ENCODE measurements around the gene CDK15. TPM values are rescaled to one million over a fixed set of nuclear protein-coding genes. Genes with fewer than 3 reads are reported as not detected.
"Not testable (repeated sequence)": the region's sequence is repeated elsewhere in the genome, so short reads cannot be mapped to it uniquely, and the experiment has no call there.

The CDK15 gene
- total RNA-seq, result not detected in 2 replicates

DNA sequence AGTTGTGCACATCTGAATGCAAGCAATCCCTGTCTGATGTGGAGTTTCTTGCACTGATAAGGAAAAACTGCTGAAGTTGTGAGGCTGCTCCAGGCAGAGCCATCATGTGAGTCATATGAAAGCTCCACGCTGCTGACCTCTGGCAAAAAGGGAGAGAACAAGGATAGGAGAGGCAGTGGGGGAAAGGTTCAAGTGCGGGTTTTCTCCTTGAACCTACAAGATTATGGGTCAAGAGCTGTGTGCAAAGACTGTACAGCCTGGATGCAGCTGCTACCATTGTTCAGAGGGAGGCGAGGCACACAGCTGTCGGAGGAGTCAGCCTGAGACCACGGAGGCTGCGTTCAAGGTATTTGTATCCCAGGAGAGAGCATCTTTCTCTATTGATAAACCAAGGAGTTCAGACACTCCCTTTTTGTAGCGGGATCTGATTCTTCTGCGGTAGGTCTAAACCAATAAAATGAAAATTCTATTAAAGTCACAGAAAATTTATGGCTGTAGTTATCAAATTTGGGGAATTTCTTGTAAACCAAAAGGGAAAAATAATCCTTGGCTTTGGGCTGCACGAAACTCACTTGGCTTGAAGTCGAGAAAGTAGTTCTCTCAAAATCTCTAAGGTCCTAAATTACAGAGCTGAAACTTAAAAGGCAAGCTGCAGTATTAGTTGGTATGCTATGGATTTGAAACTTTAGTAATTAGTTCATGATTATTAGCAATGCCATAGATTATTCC lies at the start of gene CDK15:
Gene CDK15, plus strand, starts transcription at position 96 of the 729 bp plus-strand sequence. Its CDS starts 128 bp downstream, at position 224.
- intact Hi-C loops (cut with micrococcal nuclease), result no loop called here

DNA sequence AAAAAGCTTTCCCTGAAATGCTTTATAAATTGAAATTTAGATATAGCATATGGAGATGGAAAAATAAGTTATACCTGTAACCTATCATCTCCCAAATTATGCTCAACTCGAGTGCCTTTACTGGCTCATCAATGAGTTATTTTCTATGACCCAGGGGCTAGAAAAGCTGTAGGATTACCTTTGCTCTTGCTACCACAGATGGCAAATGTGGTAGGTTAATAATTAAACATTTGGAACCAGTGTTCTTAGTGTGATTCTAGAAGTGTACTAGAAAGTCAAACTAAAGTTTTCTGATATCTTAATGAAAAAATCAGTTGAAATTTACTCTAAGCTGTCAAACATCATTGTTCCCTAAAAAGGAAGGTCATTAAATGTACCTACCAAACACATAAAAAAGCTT lies 48.1 kb upstream of the CDK15 start:
- intact Hi-C loops (cut with micrococcal nuclease), result no loop called here

DNA sequence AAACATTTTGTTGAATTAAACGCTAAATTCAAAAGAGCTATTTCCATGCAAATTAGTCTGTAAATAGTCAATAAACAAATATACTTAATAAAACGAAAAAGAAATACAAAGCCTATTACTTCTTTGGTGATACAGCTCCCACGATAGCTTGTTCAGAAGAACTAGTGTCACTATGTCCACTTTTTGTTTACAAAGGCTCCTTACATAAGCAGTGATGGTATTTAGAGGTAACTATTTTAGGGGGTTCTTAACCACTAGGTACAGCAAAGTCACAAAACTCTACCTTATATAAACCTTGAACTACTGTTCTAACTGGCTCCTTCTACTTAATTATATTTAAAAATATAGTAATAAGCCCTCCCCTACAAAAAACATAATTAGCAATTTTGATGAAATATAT lies 47.5 kb upstream of the CDK15 start:
- intact Hi-C loops (cut with micrococcal nuclease), result no loop called here

DNA sequence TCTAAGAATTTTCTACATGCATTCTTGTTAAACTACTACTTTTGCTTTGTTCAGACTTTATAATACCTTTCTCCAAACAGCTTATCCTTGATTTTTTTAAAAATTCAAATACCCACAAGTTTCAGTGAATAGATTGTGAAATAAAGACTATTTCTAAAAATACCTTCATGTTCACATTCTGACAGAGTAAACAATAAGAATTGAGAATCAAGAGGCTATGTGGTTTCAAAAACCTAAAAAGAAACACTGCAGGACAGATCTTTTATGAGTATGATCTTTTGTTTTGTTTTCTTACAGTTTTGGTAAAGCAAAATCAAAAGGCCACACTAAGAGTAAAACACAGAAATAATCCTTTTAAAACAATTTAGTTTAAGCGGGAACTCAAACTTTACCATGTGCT lies 46.8 kb upstream of the CDK15 start:
- intact Hi-C loops (cut with micrococcal nuclease), result no loop called here

DNA sequence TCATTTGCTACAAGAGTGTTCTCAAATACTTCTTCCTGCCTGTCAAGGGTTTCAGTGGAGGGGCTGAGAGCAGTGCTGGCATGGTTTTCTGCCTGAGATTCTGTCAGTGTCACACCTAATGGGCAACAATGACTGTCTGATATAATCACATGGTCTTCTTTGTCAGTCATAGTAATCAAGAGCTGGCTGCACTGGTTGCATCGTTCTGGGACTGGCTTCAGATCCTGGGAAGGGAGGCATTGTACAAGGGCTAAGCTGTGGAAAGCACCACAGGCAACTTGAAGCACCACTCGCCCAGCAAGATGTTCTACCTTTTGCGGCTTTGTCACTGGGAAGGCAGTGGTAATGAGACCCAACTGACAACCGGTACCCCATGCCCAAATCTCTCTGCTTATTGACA lies 45.2 kb upstream of the CDK15 start:
- intact Hi-C loops (cut with micrococcal nuclease), result no loop called here

DNA sequence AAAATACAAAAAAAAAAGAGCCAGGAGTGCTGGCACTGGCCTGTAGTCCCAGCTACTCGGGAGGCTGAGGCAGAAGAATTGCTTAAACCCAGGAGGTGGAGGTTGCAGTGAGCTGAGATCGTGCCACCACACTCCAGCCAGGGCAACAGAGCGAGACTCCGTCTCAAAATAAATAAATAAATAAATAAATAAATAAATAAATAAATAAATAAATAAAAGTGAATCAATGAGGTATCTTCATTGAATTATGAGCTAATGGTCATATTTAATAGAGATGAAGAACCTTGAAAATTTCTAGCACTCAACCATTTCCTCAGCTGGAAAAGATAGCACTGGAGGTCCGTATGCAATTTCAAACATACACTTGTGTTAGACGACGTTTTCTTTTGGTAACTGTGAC lies 41.9 kb upstream of the CDK15 start:
- intact Hi-C loops (cut with micrococcal nuclease), result not testable (repeated sequence)

DNA sequence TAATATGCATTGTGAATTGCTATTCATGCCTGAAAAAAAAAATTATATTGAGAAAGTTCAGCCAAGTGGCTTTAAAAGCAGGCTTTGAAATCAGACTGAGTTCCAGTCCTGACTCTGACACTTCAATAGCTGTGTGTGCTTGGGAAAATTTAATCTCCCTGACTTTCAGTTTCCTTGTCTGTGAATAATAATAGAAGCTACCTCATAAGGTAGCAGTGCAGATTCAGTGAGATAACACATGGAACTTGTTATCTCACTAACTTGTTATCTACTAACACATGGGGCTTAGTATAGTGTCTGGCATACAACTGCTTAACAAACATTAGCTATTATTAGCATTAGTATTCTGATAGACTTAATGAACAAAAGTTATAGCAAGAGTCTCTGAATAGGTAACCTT lies 40.5 kb upstream of the CDK15 start:
- intact Hi-C loops (cut with micrococcal nuclease), result no loop called here

DNA sequence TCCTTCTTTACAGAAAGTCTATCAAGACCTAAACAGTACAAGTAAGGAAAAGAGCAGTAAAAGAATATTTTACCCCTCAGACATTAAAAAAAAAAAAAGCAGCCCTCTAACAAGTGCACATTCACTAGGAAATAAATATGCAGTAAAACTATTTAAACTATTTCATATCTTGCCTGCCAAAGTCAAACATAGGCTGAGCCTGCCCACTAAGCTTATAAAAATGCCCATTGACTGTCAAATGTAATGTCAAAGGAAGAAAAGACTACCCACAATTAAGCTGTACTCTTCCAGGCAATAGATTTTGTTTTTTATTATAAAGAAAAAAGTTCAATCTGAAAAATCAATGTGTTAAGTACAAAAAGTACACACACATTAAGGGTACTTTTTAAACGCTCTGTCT lies 37.4 kb upstream of the CDK15 start:
- intact Hi-C loops (cut with micrococcal nuclease), result no loop called here

DNA sequence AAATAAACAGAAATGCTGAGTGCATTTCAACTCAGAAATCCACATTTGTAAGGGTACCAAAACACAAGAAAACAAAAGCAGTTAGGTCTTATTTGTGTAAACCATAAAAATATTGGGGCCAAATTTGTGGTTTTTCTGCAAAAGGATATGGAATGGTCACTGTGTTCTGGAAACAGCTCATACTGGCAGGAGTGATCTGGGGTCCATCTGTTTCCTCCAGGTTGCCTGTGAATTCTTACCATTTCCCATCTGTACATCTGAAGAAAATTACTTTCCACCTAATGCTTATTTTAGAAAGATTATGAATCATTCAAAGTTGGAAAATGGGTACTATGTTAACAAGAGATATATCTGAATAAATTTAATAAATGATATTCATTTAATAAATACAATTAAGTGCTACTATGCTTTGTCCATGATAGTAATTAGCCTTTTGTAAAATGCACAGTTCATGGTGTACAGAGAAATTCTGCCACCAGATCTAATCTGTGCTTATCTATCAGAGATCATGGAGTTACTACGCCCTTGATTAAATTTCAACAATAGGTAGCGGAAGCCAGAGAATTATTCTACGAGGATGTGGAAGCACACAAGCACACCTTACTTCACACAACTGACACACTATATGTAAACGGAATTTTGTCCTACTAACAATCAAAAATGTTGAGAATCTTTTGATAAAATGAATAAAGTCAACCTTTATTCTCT lies 36.5 kb upstream of the CDK15 start:
- intact Hi-C loops (cut with micrococcal nuclease), result no loop called here

DNA sequence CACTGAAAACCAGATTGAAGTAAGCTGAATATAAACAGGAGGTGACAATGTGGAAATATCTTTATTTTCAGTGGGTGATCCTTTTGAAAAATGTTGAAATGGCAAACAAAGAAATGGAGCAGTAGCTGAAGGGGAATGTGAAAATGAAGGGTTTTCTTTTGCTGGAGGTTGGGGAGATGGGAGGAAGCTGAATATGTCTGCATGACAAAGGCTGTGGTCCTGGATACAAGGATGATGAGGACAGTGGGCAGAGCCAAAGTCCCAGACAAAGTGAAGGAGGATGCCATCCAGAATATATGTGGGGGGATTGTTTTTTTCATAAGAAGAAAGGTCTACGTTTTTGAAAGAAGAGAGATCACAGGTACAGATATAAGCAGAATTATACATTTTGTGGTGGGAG lies 32.3 kb upstream of the CDK15 start:
- intact Hi-C loops (cut with micrococcal nuclease), result no loop called here

DNA sequence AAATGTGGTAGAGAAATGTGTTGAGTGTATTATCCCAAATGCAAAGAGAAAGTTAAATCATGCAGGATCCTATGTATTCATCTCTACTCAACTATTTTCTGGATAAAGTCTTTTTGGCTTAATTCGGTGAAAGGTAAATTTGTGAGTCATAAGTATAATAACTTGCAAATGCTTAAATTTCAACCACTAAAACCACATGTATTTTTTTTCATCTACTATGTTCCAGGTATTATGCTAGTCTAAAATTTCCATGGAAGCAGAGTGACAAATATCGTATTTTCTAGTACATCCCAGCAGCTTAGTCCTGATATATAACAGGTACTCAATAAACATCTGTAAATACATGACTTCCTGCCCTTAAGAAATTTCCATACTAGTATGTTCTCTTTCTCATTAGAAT lies 31.8 kb upstream of the CDK15 start:
- intact Hi-C loops (cut with micrococcal nuclease), result no loop called here

DNA sequence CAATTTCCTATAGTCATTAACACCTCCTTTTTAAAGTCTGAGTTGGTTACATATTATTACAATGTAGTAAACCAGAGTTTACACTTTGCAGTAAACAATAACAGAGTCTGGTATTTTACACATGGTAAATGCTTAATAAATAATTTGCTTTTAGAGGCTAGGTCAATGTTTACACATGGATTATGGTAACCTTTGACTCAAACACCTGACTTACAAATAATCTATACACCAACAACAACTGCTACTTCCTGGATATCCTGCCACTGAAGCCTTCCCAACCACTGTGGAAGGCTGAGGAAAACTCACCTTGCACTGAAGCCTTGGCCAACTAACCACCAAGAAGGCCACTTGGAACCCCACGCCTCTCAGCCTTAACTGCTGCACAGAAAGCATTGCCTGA lies 31.0 kb upstream of the CDK15 start:
- intact Hi-C loops (cut with micrococcal nuclease), result no loop called here

DNA sequence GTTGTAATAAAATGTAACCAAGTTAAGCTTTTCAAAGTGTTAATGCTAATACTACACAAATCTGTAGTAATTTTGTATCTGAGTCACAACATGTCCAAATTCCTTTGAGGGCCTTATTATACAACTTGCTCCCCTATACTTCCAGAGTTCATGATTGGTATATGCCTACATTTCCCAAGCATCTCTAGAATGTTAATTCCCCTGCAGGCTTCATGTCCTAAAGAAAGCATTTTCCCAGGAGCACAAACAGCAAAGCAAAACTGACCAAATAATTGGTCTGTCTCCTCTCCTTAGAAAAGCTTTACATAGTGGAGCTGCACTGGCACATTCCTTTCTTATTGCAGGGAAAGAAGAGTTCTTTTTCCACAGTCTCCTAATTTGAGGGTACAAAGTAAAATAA lies 29.3 kb upstream of the CDK15 start:
- intact Hi-C loops (cut with micrococcal nuclease), result no loop called here

DNA sequence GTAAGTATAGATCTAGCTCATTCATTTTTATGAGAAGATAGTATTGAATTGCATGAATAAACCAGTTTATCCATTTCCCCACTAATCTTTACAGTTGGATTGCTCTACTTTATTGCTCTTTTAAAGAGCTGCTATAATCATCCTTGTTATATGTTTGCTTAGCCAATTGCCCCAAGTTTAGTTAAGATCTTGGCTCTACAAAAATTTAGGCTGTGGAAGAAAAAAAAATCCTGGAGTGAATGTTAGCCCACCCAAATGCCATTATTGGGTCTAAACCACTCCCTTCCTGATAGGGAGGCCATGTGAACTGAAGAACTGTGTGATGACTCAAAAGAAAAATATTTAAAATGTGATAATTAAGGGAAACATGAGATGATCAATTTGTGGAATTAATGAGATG lies 28.5 kb upstream of the CDK15 start:
- intact Hi-C loops (cut with micrococcal nuclease), result no loop called here

DNA sequence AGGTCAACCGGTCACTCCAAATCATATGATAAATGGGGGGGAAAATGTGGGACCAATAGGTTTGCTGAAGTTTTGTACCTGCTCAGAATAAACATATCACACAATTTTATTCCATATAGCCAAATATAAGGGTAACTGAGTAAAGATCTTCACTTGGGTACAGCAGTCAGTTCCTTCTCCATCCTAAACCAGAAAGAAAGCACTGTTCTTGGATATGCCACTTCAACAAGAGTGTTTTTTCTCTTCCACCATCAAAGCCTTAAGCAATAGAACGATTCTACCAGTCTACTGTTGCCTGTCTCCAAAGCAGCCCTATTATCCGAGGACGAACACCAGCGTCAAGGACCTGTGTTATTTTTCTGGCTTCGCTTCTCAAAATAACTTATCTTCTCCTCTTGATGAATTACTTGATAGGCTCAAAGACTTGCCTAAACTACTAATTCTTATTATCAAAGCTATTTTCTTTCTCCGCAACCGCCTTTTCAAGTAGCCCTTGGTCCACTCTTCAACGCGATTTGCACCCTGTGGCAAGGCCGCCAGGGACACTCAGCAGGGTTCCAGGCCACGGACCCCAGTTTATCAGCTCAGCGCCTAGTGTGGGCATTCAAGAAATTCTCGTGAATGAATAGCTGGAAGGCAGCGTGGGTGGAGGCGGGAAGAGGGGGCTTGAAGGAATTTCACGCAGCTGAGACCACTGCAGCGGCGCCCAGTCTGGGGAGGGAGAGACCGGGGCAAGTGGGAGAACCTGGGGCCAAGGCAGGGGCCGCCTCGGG lies 26.2 kb upstream of the CDK15 start:
- intact Hi-C loops (cut with micrococcal nuclease), result loop anchor here (2.0 to 5.0 kb wide), 6 partner anchors 255 to 969 kb away; partner anchors contain the start of genes BMPR2, BZW1, CASP10 and SUMO1

DNA sequence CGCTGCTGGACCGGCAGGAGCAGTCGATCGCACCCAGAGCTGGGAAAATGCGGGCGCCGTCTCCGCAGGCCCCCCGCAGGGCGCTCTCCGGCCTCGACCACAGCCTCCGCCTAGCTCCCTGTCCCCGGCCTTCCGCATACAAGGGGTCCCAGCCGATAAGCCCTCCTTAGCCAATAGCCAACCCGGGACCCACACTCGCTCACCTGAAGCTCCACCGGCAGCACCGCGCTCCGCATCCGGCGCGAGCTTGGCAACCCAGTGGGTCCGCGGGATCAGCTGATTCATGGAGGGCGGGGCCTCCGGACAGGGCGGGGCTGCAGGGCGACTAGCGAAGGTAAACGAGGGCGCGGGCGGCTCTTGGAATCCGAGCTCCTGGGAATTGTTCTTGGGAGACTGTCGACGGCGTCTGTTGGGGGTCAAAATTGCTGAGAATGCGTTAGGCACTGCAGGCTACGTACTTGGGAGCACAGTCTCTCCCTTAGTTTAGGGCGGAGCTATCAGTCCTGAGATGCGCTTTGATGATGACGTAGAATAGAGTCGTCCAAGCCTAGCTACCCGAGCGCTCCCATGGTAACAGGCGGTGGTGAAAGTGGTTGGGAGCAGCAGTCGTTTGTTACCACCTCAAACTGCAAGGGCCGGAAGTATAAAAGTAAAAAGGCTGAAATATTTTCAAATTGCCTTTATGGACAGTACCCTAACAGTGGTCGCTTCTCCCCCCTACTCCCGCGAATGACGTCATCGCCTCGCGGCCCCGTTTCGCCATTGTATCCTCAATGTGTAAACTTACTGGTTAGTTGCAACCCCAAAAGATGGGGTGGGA lies 25.5 kb upstream of the CDK15 start, which contains the start of gene ALS2:
Gene ALS2, minus strand, starts transcription at position 260 of the 820 bp plus-strand sequence. CDS start 12,048 bp downstream, outside the sequence.
- intact Hi-C loops (cut with micrococcal nuclease), result loop anchor here (1.0 to 5.0 kb wide), 10 partner anchors 139 to 970 kb away; partner anchors contain the start of genes BMPR2, BZW1, CASP10 and NOP58

DNA sequence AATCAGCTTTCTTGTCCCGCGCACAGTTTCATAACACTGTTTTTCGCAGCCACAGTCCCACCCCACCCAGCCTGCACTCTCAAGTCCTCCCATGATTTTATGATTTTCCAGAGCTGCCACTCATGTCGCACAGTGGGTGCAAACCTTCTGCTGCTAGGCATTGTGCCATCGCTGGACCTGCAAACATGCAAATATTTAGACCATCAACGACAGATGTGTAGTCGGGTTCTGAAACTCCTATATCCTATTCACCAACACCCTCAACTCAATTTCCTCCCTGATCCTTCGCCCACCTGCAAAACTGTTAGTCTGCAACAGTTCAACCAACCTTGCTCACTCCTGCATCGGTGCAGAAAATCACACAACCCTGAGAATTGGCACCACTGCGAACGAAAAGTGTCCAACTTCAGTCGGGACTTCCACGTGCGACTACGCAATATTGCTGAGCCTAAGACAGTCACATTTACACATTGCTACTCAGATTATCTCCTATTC lies 24.7 kb upstream of the CDK15 start:
- intact Hi-C loops (cut with micrococcal nuclease), result loop anchor here (1.0 to 5.0 kb wide), 10 partner anchors 139 to 971 kb away; partner anchors contain the start of genes BMPR2, BZW1, CASP10 and NOP58

DNA sequence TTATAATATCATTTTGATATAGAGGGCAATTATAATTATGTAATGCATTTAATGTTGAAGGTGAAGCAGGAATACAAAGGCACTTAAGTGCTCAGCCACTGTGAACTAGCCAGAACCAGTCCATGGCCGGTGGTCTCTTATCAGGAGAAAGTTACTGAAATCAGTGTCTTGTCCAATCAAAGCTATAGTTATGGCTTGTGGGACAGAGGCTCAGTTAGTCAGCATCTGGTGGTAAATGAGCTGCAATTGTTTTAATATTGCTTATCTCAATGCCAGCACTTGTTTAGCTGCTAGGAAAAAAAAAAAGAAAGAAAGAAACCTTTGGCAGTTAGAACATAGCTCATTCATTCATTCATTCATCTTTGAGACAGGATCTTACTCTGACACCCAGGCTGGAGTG lies 21.8 kb upstream of the CDK15 start:
- intact Hi-C loops (cut with micrococcal nuclease), result loop anchor here (5.0 kb wide), 3 partner anchors 453 to 602 kb away; partner anchors contain the start of genes BMPR2, CASP10 and SUMO1

DNA sequence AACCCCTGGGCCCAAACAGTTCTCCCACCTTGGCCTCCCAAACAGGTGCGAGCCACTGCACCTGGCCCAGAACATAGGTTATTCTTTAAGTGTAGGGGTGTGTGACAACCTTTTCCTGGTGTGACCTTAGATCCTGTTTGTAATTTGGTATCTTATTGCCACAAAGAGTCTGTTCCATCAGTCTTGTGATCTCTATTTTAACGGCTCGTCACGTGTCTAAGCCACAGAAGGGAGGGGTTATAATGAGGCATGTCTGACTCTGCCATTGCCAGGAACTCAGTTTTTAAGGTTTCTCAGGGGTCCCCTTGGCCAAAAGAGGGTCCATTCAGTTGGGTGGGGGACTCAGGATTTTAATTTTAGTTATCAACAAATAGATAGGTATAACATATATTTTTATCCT lies 21.2 kb upstream of the CDK15 start:
- intact Hi-C loops (cut with micrococcal nuclease), result no loop called here

DNA sequence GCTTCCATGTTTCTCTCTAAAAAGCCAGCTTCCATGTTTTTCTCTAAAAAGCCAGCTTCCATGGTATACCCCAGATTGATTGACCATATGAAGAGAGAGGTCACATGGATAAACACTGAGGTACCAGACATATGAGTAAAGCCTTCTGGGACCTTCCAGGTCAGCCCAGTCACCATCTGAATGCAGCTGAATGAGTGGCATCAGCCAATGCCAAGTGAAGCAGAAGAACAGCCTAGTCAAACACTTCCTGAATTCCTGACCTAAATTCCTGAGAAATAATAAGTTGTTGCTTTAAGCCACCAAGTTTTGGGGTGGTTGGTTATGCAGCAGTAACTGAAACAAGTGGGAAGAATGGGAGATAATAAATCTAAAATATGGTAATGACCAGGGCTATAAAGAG lies 19.9 kb upstream of the CDK15 start:
- intact Hi-C loops (cut with micrococcal nuclease), result no loop called here

DNA sequence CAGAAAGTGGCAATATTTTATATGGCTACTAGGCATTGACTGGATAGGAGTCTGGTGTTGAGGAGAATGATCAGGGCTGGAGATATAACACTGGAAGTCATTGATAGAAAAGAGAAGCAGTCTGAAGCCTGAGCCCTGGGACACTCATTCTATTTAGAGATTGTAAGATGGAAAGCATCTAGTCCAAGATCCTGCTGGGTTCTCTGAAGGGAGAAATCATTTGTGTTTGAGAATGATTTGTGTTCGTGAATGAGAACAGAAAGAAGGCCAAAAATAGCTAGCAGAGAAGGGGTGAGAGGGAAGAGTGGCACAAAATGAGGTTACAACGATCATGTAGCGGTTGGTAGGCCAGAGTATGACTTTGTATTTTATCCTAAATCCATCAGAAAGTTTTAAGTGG lies 18.0 kb upstream of the CDK15 start:
- intact Hi-C loops (cut with micrococcal nuclease), result no loop called here
